ENCODE measurements around the gene C2CD5. TPM values are rescaled to one million over a fixed set of nuclear protein-coding genes. Genes with fewer than 3 reads are reported as not detected.

Gene C2CD5
- total and polyA plus RNA-seq, 2 of the 4 experiments (the other 2 are of a cell fraction) = 14.5 to 15.8 TPM

DNA sequence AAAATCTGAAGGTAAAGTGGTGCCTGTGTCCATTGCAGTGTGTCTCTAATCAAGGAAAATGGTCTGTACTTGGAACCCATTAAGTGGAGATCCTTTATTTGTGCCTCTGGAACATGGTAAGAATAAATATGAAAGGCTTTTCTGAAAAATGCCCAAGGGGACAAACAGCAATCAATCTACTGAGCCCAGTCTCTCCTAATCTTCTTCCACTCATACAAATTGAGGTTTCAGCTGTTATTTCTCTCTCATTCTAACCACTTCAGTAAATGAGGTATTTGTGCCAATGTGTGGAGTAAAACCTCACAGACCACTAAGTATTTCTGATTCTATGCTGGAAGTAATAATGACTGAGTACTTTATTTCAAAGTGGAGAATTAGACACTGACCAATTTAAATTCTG is 127.5 kb downstream of the C2CD5 start:
- TF ChIP-seq RCOR1 (IDR thresholded peaks at IDR 0.05; ENCODE audit: insufficient replicate concordance, low read length) (no peak), ELK1 (IDR thresholded peaks at IDR 0.05; ENCODE audit: borderline replicate concordance, low read depth, low read length) (no peak), RFX5 (IDR thresholded peaks at IDR 0.05; ENCODE audit: low read depth, low read length) (no peak), MAZ (IDR thresholded peaks at IDR 0.05; ENCODE audit: borderline replicate concordance, low read depth, low read length) (no peak), MXI1 (IDR thresholded peaks at IDR 0.05; ENCODE audit: borderline replicate concordance, low read depth, low read length) (no peak), SMC3 (IDR thresholded peaks at IDR 0.05; ENCODE audit: low read depth, low read length) (no peak), BHLHE40 (IDR thresholded peaks at IDR 0.05; ENCODE audit: low read depth, low read length) (no peak), RAD21 (IDR thresholded peaks at IDR 0.05; ENCODE audit: low read length) (no peak), FOS (IDR thresholded peaks at IDR 0.05; ENCODE audit: low read depth, low read length) (no peak), NFE2L2 (IDR thresholded peaks at IDR 0.05; ENCODE audit: low read depth, low read length) (no peak), CHD1 (IDR thresholded peaks at IDR 0.05; ENCODE audit: low read depth, low read length) (no peak), POLR2A (IDR thresholded peaks at IDR 0.05; ENCODE audit: low read depth, low read length) (no peak), MAFK (IDR thresholded peaks at IDR 0.05; ENCODE audit: low read depth, low read length) (no peak)
- TF ChIP-seq, protein P1, sequence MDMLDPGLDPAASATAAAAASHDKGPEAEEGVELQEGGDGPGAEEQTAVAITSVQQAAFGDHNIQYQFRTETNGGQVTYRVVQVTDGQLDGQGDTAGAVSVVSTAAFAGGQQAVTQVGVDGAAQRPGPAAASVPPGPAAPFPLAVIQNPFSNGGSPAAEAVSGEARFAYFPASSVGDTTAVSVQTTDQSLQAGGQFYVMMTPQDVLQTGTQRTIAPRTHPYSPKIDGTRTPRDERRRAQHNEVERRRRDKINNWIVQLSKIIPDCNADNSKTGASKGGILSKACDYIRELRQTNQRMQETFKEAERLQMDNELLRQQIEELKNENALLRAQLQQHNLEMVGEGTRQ (IDR thresholded peaks at IDR 0.05; ENCODE audit: low read depth, low read length) = no peak
- Histone ChIP-seq H3K9me1 (ENCODE audit: insufficient read depth, low read length) (no peaks in the 10 kb centered on the region), H2AK5ac (ENCODE audit: low read depth, low read length) (no peak overlapping the region), H3K4me3 (ENCODE audit: insufficient read depth, low read depth, low read length) (no peak overlapping the region), H4K20me1 (ENCODE audit: insufficient read depth, low read length) (no peaks in the 10 kb centered on the region), H3K4me1 (ENCODE audit: control insufficient read depth, insufficient read depth, low read length) (no peaks in the 10 kb centered on the region), H3K27ac (ENCODE audit: insufficient read depth, low read length) (no peak overlapping the region), H3K36me3 (ENCODE audit: control insufficient read depth, insufficient read depth, low read length) (no peaks in the 10 kb centered on the region), H3K9ac (ENCODE audit: low read depth, low read length) (no peak overlapping the region), H3K4me2 (ENCODE audit: low read depth, low read length) (no peak overlapping the region), H3K18ac (ENCODE audit: low read depth, low read length) (no peak overlapping the region), H2BK15ac (ENCODE audit: low read depth, low read length) (no peak overlapping the region), H3K4ac (ENCODE audit: low read depth, low read length) (no peak overlapping the region), H4K5ac (ENCODE audit: low read depth, low read length) (no peak overlapping the region), H2BK20ac (ENCODE audit: low read depth, low read length) (no peak overlapping the region), H3K9me3 (ENCODE audit: control insufficient read depth, insufficient read depth, low read length) (no peaks in the 10 kb centered on the region), H3K23ac (ENCODE audit: low read depth, low read length) (no peak overlapping the region), H4K8ac (ENCODE audit: low read depth in 2 of 2, low read length in 2 of 2) (no peak overlapping the region), H3K27me3 (ENCODE audit: control insufficient read depth, insufficient read depth, low read length) (no peaks in the 10 kb centered on the region), H3K79me1 (ENCODE audit: low read depth in 1 of 2, low read length in 2 of 2) (no peaks in the 10 kb centered on the region), H2BK120ac (ENCODE audit: low read depth, low read length) (no peak overlapping the region), H2AFZ (replicated peaks; ENCODE audit: low read length, poor library complexity) (no peak overlapping the region), H3K56ac (ENCODE audit: extremely low read depth, insufficient read depth, low read length) (no peak overlapping the region), H2AK9ac (replicated peaks; ENCODE audit: low read depth, low read length, poor library complexity) (no peak overlapping the region), H3K14ac (replicated peaks; ENCODE audit: low read depth, low read length) (no peak overlapping the region), H2BK5ac (ENCODE audit: low read depth, low read length, poor library complexity, severe bottlenecking) (no peak overlapping the region), H4K91ac (ENCODE audit: insufficient read depth, low read depth, low read length) (no peak overlapping the region)
- POLR2A ChIA-PET (ENCODE audit: unreplicated experiment) = no interaction called here
- DNase-seq = no peak
- intact Hi-C loops (cut with micrococcal nuclease) = no loop called here
- ATAC-seq (ENCODE audit: low read depth) = no peak
- BruUV-seq (replicated peaks) = no TSS peak
- dilution Hi-C loops (cut with HindIII; ENCODE audit: low sequenced_read_pairs, unreplicated experiment) = no loop called here
- in situ Hi-C loops (cut with MboI; ENCODE audit: low sequenced_read_pairs) = no loop called here
- CTCF ChIA-PET = no interaction called here

All from IMR-90 (cell line).